ENCODE data around the gene MACF1.

The MACF1 gene

DNA sequence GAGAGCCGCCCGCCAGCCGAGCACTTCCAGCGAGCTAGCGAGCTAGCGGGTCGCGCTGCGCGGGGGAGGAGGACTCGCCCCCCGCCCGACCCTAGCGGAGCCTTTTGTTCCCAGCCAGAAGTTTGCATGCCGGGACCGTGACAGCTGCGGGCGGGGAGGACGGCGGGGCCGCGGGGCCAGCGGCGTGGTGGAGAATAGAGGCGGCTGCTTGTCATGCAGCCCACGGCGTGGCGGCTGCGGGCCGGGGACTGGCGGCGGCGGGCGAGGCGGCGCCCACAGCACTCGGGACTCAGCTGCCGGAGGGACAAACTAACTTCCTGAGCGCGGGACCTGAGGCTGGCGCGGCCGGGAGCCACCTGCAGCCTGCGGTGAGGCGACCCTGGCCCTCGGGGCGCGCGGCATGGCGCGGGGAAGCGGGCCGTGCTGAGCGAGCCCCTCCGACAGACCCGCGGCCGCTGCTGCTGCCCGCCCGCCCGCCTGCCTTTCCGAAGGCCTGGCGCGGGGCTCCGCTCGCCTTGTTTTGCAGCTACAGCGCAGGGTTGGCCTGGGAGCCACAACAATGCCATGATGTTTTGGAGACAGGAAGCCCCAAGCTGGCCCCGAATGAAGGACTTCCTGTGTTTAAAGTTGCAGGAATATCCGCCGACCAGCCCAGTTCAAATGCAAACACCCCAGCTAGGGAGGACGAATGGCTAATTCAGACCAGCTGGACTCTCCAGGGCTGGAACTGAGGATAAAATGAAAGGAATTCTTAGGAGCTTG is 204.7 kb downstream of the MACF1 start:
- H3K27ac ChIP-seq (ENCODE audit: low read depth, low read length), result peak overlapping the region; percentile 95
- H3K27me3 ChIP-seq (ENCODE audit: control insufficient read depth, insufficient read depth, low read length), result no peaks in the 10 kb centered on the region
- peak overlapping the region; percentile 79 for H3K4me3 ChIP-seq (ENCODE audit: low read depth, low read length)

DNA sequence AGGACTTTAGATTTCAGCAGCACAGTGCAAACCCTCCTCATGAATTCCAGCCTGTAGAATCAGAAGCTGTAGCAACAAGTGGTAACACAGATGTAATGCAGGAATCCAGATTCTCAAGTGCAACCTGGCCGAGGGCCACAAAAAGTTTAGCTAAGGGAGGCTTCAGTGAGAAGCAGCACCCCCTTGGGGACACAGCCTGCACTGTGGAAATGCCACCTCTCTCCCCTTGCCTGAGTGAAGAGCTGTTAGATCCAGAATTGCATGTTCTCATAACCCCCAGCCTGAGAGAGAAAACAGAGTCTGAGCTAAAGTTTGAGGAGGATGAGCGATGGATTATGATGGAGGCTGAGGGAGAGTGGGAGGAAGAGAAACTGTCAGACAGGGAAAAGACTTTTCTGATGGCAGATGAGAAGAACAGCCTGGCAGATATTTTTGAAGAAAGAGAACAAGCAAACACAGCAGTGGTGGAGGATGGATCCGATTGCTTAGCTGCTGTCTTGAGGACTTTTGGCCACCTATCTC is 206.5 kb downstream of the MACF1 start:
- H3K4me1 ChIP-seq (ENCODE audit: control insufficient read depth, insufficient read depth, low read length), result peaks cover 35% of the 10 kb centered on the region
- peak overlapping the region; percentile 79 for H3K4me3 ChIP-seq (ENCODE audit: low read depth, low read length)
- no peaks in the 10 kb centered on the region for H3K9me3 ChIP-seq (ENCODE audit: control insufficient read depth, insufficient read depth, low read length)
- no peaks in the 10 kb centered on the region for H3K27me3 ChIP-seq (ENCODE audit: control insufficient read depth, insufficient read depth, low read length)
- no peak overlapping the region for H3K27ac ChIP-seq (ENCODE audit: low read depth, low read length)
- no peak overlapping the region for H3K9ac ChIP-seq (ENCODE audit: low read depth, low read length)
- peaks cover 20% of the 10 kb centered on the region for H3K36me3 ChIP-seq (ENCODE audit: control insufficient read depth, insufficient read depth, low read length)

More for the DNA sequence above, 204.7 kb downstream of the MACF1 start:
- H3K9ac ChIP-seq (ENCODE audit: low read depth, low read length), result peak overlapping the region; percentile 67
- peaks cover 30% of the 10 kb centered on the region for H3K4me1 ChIP-seq (ENCODE audit: control insufficient read depth, insufficient read depth, low read length)
- no peaks in the 10 kb centered on the region for H3K9me3 ChIP-seq (ENCODE audit: control insufficient read depth, insufficient read depth, low read length)
- peaks cover 16% of the 10 kb centered on the region for H3K36me3 ChIP-seq (ENCODE audit: control insufficient read depth, insufficient read depth, low read length)

DNA sequence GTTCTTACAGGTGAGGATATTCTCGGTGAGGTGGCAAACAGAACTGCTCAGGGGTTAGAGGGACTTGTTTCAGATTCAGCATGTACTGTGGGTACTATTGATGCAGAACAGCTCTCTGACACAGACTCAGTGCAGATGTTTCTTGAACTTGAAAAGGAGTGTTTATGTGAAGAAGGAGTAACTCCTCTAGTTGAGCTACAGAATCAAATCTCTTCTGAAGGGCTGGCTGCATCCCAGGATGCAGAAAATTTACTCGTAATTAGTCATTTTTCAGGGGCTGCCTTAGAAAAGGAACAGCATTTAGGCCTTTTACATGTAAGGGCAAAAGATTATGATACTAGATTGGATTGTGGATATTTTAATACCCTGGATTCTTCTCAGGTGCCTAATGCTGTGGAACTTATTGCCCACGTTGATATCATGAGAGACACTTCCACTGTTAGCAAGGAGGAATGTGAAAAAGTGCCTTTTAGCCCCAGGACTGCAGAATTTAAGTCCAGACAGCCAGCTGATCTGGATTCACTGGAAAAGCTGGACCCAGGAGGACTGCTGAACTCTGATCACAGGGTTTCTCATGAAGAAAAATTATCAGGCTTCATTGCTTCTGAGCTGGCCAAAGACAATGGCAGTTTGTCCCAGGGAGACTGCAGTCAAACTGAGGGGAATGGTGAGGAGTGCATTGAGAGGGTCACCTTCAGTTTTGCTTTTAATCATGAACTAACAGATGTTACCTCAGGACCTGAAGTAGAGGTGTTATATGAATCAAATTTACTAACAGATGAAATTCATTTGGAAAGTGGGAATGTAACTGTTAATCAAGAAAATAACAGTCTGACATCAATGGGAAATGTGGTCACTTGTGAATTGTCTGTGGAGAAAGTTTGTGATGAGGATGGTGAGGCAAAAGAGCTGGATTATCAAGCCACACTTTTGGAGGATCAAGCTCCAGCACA is 207.3 kb downstream of the MACF1 start:
- H3K4me3 ChIP-seq (ENCODE audit: low read depth, low read length), result peak overlapping the region; percentile 79
- H3K27me3 ChIP-seq (ENCODE audit: control insufficient read depth, insufficient read depth, low read length), result no peaks in the 10 kb centered on the region
- H3K9ac ChIP-seq (ENCODE audit: low read depth, low read length), result no peak overlapping the region
- H3K4me1 ChIP-seq (ENCODE audit: control insufficient read depth, insufficient read depth, low read length), result peaks cover 34% of the 10 kb centered on the region
- H3K9me3 ChIP-seq (ENCODE audit: control insufficient read depth, insufficient read depth, low read length), result no peaks in the 10 kb centered on the region
- no peak overlapping the region for H3K27ac ChIP-seq (ENCODE audit: low read depth, low read length)
- H3K36me3 ChIP-seq (ENCODE audit: control insufficient read depth, insufficient read depth, low read length), result peaks cover 24% of the 10 kb centered on the region

DNA sequence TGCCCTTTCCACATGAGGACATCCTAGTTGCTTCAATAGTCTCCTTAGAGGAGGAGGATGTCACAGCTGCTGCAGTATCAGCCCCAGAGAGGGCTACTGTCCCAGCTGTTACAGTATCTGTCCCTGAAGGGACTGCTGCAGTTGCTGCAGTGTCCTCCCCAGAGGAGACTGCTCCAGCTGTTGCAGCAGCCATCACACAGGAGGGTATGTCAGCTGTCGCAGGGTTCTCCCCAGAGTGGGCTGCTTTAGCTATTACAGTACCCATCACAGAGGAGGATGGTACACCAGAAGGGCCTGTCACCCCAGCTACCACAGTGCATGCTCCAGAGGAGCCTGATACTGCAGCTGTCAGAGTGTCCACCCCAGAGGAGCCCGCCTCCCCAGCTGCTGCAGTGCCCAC is 208.4 kb downstream of the MACF1 start:
- H3K4me3 ChIP-seq (ENCODE audit: low read depth, low read length), result no peak overlapping the region
- H3K27ac ChIP-seq (ENCODE audit: low read depth, low read length), result no peak overlapping the region
- H3K36me3 ChIP-seq (ENCODE audit: control insufficient read depth, insufficient read depth, low read length), result peaks cover 24% of the 10 kb centered on the region
- peaks cover 23% of the 10 kb centered on the region for H3K4me1 ChIP-seq (ENCODE audit: control insufficient read depth, insufficient read depth, low read length)
- no peak overlapping the region for H3K9ac ChIP-seq (ENCODE audit: low read depth, low read length)
- H3K9me3 ChIP-seq (ENCODE audit: control insufficient read depth, insufficient read depth, low read length), result no peaks in the 10 kb centered on the region
- H3K27me3 ChIP-seq (ENCODE audit: control insufficient read depth, insufficient read depth, low read length), result no peaks in the 10 kb centered on the region

DNA sequence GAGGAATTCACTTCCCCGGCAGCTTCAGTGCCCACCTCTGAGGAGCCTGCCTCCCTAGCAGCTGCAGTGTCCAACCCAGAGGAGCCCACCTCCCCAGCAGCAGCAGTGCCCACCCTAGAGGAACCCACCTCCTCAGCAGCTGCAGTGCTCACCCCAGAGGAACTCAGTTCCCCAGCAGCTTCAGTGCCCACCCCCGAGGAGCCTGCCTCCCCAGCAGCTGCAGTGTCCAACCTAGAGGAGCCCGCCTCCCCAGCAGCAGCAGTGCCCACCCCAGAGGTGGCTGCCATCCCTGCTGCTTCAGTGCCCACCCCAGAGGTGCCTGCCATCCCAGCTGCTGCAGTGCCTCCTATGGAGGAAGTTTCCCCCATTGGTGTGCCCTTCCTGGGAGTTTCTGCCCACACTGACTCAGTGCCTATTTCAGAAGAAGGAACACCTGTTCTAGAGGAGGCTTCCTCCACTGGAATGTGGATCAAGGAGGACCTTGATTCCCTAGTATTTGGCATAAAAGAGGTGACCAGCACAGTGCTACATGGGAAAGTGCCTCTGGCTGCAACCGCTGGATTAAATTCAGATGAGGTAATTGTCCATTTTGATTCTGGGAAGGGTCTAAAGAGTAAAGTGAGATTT is 209.5 kb downstream of the MACF1 start:
- H3K27me3 ChIP-seq (ENCODE audit: control insufficient read depth, insufficient read depth, low read length), result no peaks in the 10 kb centered on the region
- H3K4me3 ChIP-seq (ENCODE audit: low read depth, low read length), result peak overlapping the region; percentile 33; the same call in 1 of the 2 replicates
- H3K4me1 ChIP-seq (ENCODE audit: control insufficient read depth, insufficient read depth, low read length), result peaks cover 22% of the 10 kb centered on the region
- H3K36me3 ChIP-seq (ENCODE audit: control insufficient read depth, insufficient read depth, low read length), result peaks cover 27% of the 10 kb centered on the region
- no peak overlapping the region for H3K9ac ChIP-seq (ENCODE audit: low read depth, low read length)
- no peaks in the 10 kb centered on the region for H3K9me3 ChIP-seq (ENCODE audit: control insufficient read depth, insufficient read depth, low read length)
- no peak overlapping the region for H3K27ac ChIP-seq (ENCODE audit: low read depth, low read length)

DNA sequence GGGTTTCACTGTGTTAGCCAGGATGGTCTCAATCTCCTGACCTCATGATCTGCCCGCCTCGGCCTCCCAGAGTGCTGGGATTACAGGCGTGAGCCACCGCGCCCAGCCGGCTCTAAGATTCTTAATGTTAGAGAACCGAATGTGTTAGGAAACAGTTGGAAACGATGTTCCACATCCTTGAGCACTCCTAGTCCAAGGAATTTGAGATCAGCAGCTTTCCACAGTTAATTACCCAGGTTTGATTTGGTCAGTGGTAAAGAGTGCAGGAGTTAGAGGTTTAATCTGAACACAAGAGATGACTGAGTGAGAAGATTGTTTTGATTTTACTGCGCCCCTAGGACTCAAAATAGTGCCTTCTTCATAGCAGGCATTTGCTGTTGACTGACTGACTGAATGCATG is 211.1 kb downstream of the MACF1 start:
- H3K36me3 ChIP-seq (ENCODE audit: control insufficient read depth, insufficient read depth, low read length), result peaks cover 27% of the 10 kb centered on the region
- peaks cover 13% of the 10 kb centered on the region for H3K4me1 ChIP-seq (ENCODE audit: control insufficient read depth, insufficient read depth, low read length)
- no peaks in the 10 kb centered on the region for H3K9me3 ChIP-seq (ENCODE audit: control insufficient read depth, insufficient read depth, low read length)
- H3K27ac ChIP-seq (ENCODE audit: low read depth, low read length), result no peak overlapping the region
- H3K9ac ChIP-seq (ENCODE audit: low read depth, low read length), result no peak overlapping the region
- no peaks in the 10 kb centered on the region for H3K27me3 ChIP-seq (ENCODE audit: control insufficient read depth, insufficient read depth, low read length)
- no peak overlapping the region for H3K4me3 ChIP-seq (ENCODE audit: low read depth, low read length)

DNA sequence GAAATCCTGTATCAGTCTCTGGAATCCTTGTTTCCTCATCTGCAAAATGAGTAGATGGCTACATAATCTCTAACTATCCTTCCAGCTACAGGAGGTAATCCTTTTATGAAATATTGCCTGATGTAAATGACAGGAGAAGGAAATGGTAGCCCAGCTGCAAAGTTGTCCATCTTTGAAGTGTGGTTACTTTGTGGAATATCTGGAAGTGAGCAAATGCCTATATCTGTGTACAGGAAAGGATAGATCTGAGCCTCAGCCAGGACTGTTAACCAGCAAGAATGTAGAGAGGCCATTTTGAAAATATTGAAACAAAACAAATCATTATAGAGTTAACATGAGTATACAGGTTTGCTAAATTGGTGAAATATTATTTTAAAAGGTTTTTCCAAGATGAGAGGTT is 212.1 kb downstream of the MACF1 start:
- H3K27ac ChIP-seq (ENCODE audit: low read depth, low read length), result no peak overlapping the region
- H3K9me3 ChIP-seq (ENCODE audit: control insufficient read depth, insufficient read depth, low read length), result no peaks in the 10 kb centered on the region
- H3K9ac ChIP-seq (ENCODE audit: low read depth, low read length), result no peak overlapping the region
- H3K4me1 ChIP-seq (ENCODE audit: control insufficient read depth, insufficient read depth, low read length), result peaks cover 6% of the 10 kb centered on the region; the same call in 1 of the 2 replicates
- H3K36me3 ChIP-seq (ENCODE audit: control insufficient read depth, insufficient read depth, low read length), result peaks cover 30% of the 10 kb centered on the region
- no peak overlapping the region for H3K4me3 ChIP-seq (ENCODE audit: low read depth, low read length)
- H3K27me3 ChIP-seq (ENCODE audit: control insufficient read depth, insufficient read depth, low read length), result no peaks in the 10 kb centered on the region

DNA sequence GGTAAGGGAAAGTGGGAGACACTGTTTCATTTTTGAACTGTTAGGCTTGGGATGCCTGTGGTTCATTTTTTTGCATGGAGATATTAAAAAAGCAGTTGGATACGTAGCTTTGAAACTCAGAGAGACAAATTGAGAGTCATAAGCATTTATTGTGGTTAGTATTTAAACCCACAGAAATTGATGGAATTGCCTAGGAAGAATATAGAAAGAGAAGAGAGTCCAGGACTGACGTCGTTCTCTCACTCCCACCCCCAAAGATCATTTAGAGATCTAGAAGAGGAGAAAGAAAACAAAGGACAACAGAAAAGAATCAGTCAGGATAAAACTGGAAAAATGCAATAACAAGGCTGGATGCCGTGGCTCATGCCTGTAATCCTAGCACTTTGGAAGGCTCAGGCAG is 213.7 kb downstream of the MACF1 start:
- Histone ChIP-seq H3K36me3 (ENCODE audit: control insufficient read depth, insufficient read depth, low read length) (peaks cover 29% of the 10 kb centered on the region), H3K4me3 (ENCODE audit: low read depth, low read length) (no peak overlapping the region), H3K4me1 (ENCODE audit: control insufficient read depth, insufficient read depth, low read length) (peaks cover 6% of the 10 kb centered on the region; the same call in 1 of the 2 replicates), H3K9me3 (ENCODE audit: control insufficient read depth, insufficient read depth, low read length) (no peaks in the 10 kb centered on the region), H3K9ac (ENCODE audit: low read depth, low read length) (no peak overlapping the region), H3K27me3 (ENCODE audit: control insufficient read depth, insufficient read depth, low read length) (no peaks in the 10 kb centered on the region), H3K27ac (ENCODE audit: low read depth, low read length) (no peak overlapping the region)

DNA sequence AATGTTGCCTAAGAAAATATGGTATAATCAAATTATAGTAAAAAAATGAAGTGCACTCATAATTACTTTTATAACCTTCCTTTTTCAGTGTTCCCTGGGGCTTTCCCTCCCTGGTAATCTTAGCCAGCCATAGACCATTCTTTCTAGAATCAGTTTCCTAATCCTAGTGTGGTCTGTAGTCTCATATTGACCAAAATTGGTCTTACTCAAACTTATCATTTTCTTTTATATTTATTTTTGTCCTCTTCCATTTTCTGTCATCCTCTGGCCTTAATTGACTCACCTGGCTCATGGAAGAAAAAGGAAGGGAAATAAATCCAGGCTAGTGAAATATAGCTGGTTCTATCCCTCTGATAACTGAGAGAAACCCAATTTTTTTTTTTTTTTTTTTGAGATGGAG is 216.0 kb downstream of the MACF1 start:
- Histone ChIP-seq H3K4me3 (ENCODE audit: low read depth, low read length) (no peak overlapping the region), H3K27ac (ENCODE audit: low read depth, low read length) (no peak overlapping the region), H3K9ac (ENCODE audit: low read depth, low read length) (no peak overlapping the region), H3K27me3 (ENCODE audit: control insufficient read depth, insufficient read depth, low read length) (no peaks in the 10 kb centered on the region), H3K9me3 (ENCODE audit: control insufficient read depth, insufficient read depth, low read length) (no peaks in the 10 kb centered on the region), H3K36me3 (ENCODE audit: control insufficient read depth, insufficient read depth, low read length) (peaks cover 49% of the 10 kb centered on the region), H3K4me1 (ENCODE audit: control insufficient read depth, insufficient read depth, low read length) (no peaks in the 10 kb centered on the region)

DNA sequence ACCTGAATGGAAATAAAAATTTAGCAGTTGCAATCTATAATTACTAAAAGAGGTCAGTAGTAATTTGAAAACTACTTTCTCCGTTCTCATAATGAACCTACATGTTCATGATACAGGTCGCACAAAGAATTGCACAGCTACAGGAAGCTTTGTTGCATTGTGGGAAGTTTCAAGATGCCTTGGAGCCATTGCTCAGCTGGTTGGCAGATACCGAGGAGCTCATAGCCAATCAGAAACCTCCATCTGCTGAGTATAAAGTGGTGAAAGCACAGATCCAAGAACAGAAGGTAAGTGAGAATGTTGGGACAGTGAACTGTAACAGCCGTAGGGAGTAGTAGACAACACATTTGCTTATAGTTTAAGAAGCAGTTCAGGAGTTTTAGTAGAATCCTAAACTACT is 218.1 kb downstream of the MACF1 start:
- H3K27ac ChIP-seq (ENCODE audit: low read depth, low read length), result no peak overlapping the region
- H3K36me3 ChIP-seq (ENCODE audit: control insufficient read depth, insufficient read depth, low read length), result peaks cover 61% of the 10 kb centered on the region
- H3K9ac ChIP-seq (ENCODE audit: low read depth, low read length), result no peak overlapping the region
- no peaks in the 10 kb centered on the region for H3K9me3 ChIP-seq (ENCODE audit: control insufficient read depth, insufficient read depth, low read length)
- H3K4me1 ChIP-seq (ENCODE audit: control insufficient read depth, insufficient read depth, low read length), result no peaks in the 10 kb centered on the region
- no peaks in the 10 kb centered on the region for H3K27me3 ChIP-seq (ENCODE audit: control insufficient read depth, insufficient read depth, low read length)
- no peak overlapping the region for H3K4me3 ChIP-seq (ENCODE audit: low read depth, low read length)
